Endothelial cell (in vitro differentiated cells): ENCODE measurements around the gene PTPN23. TPM values are rescaled to one million over a fixed set of nuclear protein-coding genes. Genes with fewer than 3 reads are reported as not detected.

ENCODE experiments used
- DNase-seq: peaks from one replicate; pipeline ENCODE4 v3.0.0; 2021; ENCODE audit warnings: low spot score
- H3K27ac Mint-ChIP-seq: one replicate; pipeline ENCODE4 v1.8.0; 2021; ENCODE audit warnings: mixed read lengths, inconsistent platforms; ENCODE audit not compliant: unreplicated experiment
- H3K27me3 Mint-ChIP-seq: one replicate; pipeline ENCODE4 v1.8.0; 2021; ENCODE audit warnings: mild to moderate bottlenecking, moderate library complexity, mixed read lengths, inconsistent platforms; ENCODE audit not compliant: unreplicated experiment
- H3K36me3 Mint-ChIP-seq: one replicate; pipeline ENCODE4 v1.8.0; 2021; ENCODE audit warnings: mild to moderate bottlenecking, low read depth, mixed read lengths, inconsistent platforms; ENCODE audit not compliant: unreplicated experiment
- H3K4me1 Mint-ChIP-seq: one replicate; pipeline ENCODE4 v1.8.0; 2021; ENCODE audit warnings: mild to moderate bottlenecking, mixed read lengths, inconsistent platforms; ENCODE audit not compliant: unreplicated experiment
- H3K4me3 Mint-ChIP-seq: one replicate; pipeline ENCODE4 v1.8.0; 2021; ENCODE audit warnings: mild to moderate bottlenecking, mixed read lengths, inconsistent platforms; ENCODE audit not compliant: unreplicated experiment
- H3K9me3 Mint-ChIP-seq: one replicate; pipeline ENCODE4 v1.8.0; 2021; ENCODE audit warnings: mixed read lengths, inconsistent platforms; ENCODE audit not compliant: unreplicated experiment
- total RNA-seq: library from RNA; stranded (reverse); fragmentation: NEBNext Ultra II Directional; extraction: Animal tissue kit (Norgen Biotek cat#: 25700); gene quantifications from one replicate; pipeline ENCODE4 v1.2.1, GENCODE V29; 2021; ENCODE audit not compliant: unreplicated experiment
- TF ChIP-seq, protein P1 (sequence below): fragments of 200-600 bp; sonication (generic); IDR thresholded peaks from one replicate; pipeline ENCODE4 v1.5.0; 2021; ENCODE audit warnings: antibody characterized with exemption; ENCODE audit not compliant: unreplicated experiment

PTPN23 gene
- total RNA-seq, 1 donor from 2014 or later = 47.8 TPM

DNA sequence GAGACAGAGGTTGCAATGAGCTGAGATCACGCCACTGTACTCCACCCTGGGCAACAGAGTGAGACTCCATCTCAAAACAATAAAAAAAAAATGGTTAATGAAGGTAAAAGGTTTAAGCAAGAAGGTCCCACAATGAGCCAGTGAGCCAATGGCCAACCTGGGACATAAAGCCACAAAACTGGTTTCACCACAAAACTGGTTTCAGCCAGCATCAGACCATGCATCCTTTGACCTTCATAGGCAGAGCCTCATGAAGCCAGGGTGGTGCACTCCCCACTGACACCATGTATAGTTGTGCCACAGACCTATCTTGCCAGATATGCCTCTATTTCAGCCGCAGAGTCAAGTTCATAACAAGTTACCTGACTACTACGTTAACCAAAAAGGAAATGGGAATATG is 53.0 kb downstream of the PTPN23 start:
- no peaks in the 10 kb centered on the region for H3K4me1 Mint-ChIP-seq
- no peak for DNase-seq
- no peaks in the 10 kb centered on the region for H3K9me3 Mint-ChIP-seq
- H3K36me3 Mint-ChIP-seq = peaks cover 35% of the 10 kb centered on the region
- H3K27ac Mint-ChIP-seq = no peak overlapping the region
- no peak overlapping the region for H3K4me3 Mint-ChIP-seq
- peaks cover 2% of the 10 kb centered on the region for H3K27me3 Mint-ChIP-seq
- TF ChIP-seq, protein P1, sequence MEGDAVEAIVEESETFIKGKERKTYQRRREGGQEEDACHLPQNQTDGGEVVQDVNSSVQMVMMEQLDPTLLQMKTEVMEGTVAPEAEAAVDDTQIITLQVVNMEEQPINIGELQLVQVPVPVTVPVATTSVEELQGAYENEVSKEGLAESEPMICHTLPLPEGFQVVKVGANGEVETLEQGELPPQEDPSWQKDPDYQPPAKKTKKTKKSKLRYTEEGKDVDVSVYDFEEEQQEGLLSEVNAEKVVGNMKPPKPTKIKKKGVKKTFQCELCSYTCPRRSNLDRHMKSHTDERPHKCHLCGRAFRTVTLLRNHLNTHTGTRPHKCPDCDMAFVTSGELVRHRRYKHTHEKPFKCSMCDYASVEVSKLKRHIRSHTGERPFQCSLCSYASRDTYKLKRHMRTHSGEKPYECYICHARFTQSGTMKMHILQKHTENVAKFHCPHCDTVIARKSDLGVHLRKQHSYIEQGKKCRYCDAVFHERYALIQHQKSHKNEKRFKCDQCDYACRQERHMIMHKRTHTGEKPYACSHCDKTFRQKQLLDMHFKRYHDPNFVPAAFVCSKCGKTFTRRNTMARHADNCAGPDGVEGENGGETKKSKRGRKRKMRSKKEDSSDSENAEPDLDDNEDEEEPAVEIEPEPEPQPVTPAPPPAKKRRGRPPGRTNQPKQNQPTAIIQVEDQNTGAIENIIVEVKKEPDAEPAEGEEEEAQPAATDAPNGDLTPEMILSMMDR = no peak

- H3K27ac Mint-ChIP-seq = no peak overlapping the region
- H3K36me3 Mint-ChIP-seq = peaks cover 33% of the 10 kb centered on the region
- no peaks in the 10 kb centered on the region for H3K9me3 Mint-ChIP-seq
- DNase-seq = no peak
- peaks cover 2% of the 10 kb centered on the region for H3K27me3 Mint-ChIP-seq
- TF ChIP-seq, protein P1 = no peak
- no peaks in the 10 kb centered on the region for H3K4me1 Mint-ChIP-seq
- no peak overlapping the region for H3K4me3 Mint-ChIP-seq
Observed at GRCh38 chr3:47434849-47435248, 54.0 kb downstream of the PTPN23 start.

- TF ChIP-seq, protein P1 = no peak
- no peaks in the 10 kb centered on the region for H3K9me3 Mint-ChIP-seq
- H3K27ac Mint-ChIP-seq = no peak overlapping the region
- no peak for DNase-seq
- no peaks in the 10 kb centered on the region for H3K27me3 Mint-ChIP-seq
- H3K36me3 Mint-ChIP-seq = peaks cover 24% of the 10 kb centered on the region
- no peaks in the 10 kb centered on the region for H3K4me1 Mint-ChIP-seq
- no peak overlapping the region for H3K4me3 Mint-ChIP-seq
Observed at GRCh38 chr3:47436180-47436579, 55.4 kb downstream of the PTPN23 start.

GRCh38 chr3:47440131-47440530 is 59.3 kb downstream of the PTPN23 start:
- Mint-ChIP-seq H3K9me3 (no peaks in the 10 kb centered on the region), H3K36me3 (peaks cover 15% of the 10 kb centered on the region), H3K27me3 (peaks cover 2% of the 10 kb centered on the region), H3K4me1 (peaks cover 3% of the 10 kb centered on the region), H3K4me3 (peak overlapping the region; percentile 67), H3K27ac (no peak overlapping the region)
- TF ChIP-seq, protein P1 = peak; percentile 15
- no peak for DNase-seq

- H3K9me3 Mint-ChIP-seq = no peaks in the 10 kb centered on the region
- peaks cover 3% of the 10 kb centered on the region for H3K4me1 Mint-ChIP-seq
- peaks cover 15% of the 10 kb centered on the region for H3K36me3 Mint-ChIP-seq
- TF ChIP-seq, protein P1 = no peak
- H3K4me3 Mint-ChIP-seq = no peak overlapping the region
- no peak overlapping the region for H3K27ac Mint-ChIP-seq
- no peak for DNase-seq
- H3K27me3 Mint-ChIP-seq = peaks cover 2% of the 10 kb centered on the region
Observed at GRCh38 chr3:47441796-47442551, 61.2 kb downstream of the PTPN23 start.
